ENCODE measurements around the gene RTP5. TPM values are rescaled to one million over a fixed set of nuclear protein-coding genes. Genes with fewer than 3 reads are reported as not detected.

RTP5 gene
- total and polyA plus RNA-seq, 2 of the 8 experiments (the other 6 are each of a cell fraction or from before 2014, with no cell fraction given): not detected

GRCh38 chr2:241866790-241867645 lies 2.5 kb upstream of the RTP5 start:
- no peak overlapping the region for H3K23ac ChIP-seq (ENCODE audit: insufficient read length)
- H3K23me2 ChIP-seq (ENCODE audit: low read depth, low read length): peaks cover 20% of the 10 kb centered on the region
- no peak overlapping the region for H3K4me3 ChIP-seq (ENCODE audit: extremely low read depth in 1 of 4, insufficient read depth in 2 of 4, low read depth in 3 of 4, low read length in 4 of 4)
- no peak overlapping the region for H2BK5ac ChIP-seq (ENCODE audit: low read depth, low read length)
- H4K91ac ChIP-seq (replicated peaks; ENCODE audit: insufficient read length, low read length): peak overlapping the region; percentile 3
- no peaks in the 10 kb centered on the region; a peak in 1 of 8 replicates for H3K36me3 ChIP-seq (ENCODE audit: control insufficient read depth in 2 of 4, insufficient read depth in 4 of 4, low read length in 3 of 4)
- no peak for FAIRE-seq
- no peak overlapping the region for H4K5ac ChIP-seq (ENCODE audit: insufficient read length, low read depth, low read length)
- CTCF ChIA-PET (ENCODE audit: partially characterized antibody): interaction anchor here (0.7 to 3.8 kb wide), 8 partner anchors 9 to 221 kb away, joined by 3 to 23 read pairs (median 4); partner anchors contain the start of gene D2HGDH
- H3K4ac ChIP-seq (replicated peaks; ENCODE audit: insufficient read length, low read depth, low read length): no peak overlapping the region
- peaks cover 0 to 20% of the 10 kb centered on the region in 2 experiments for H4K20me1 ChIP-seq (replicated peaks in 1 of 2; ENCODE audit: control insufficient read depth in 1 of 2, insufficient read depth in 2 of 2, low read length in 2 of 2)
- peak overlapping the region; percentile 68; the same call in 1 of the 2 replicates for H2BK15ac ChIP-seq (ENCODE audit: low read length)
- no peak overlapping the region for H2BK120ac ChIP-seq (replicated peaks; ENCODE audit: low read depth, low read length)
- no peak for DNase-seq (ENCODE audit: low read depth in 1 of 2, low spot score in 2 of 2)
- no peak overlapping the region for H3K18ac ChIP-seq (ENCODE audit: extremely low read depth, low read length)
- POLR2A ChIA-PET (ENCODE audit: partially characterized antibody): interaction anchor here (0.5 to 1.0 kb wide), 3 partner anchors 62 to 169 kb away, joined by 4 read pairs; no protein-coding TSS in a partner anchor
- no peak overlapping the region for H3K14ac ChIP-seq (ENCODE audit: insufficient read length)
- no peak overlapping the region for H2AFZ ChIP-seq (ENCODE audit: low read length)
- WGBS, 2 experiments (ENCODE audit: extremely low coverage in 1 of 2, insufficient coverage in 1 of 2, insufficient read length in 1 of 2, insufficient replicate concordance in 2 of 2, low coverage in 1 of 2, low lambda C conversion rate in 2 of 2, missing lambda C conversion rate in 1 of 2): 79% methylated on average over 28 of the region's 33 CpGs; no CpG with 5 or more reads in 1 of the 2 experiments
- H2BK20ac ChIP-seq (ENCODE audit: low read length): 0 out of 2 replicates have a peak overlapping the region, but pooled peaks have one; percentile 44
- H3K9ac ChIP-seq (replicated peaks in 1 of 4; ENCODE audit: extremely low read depth in 1 of 4, low read depth in 3 of 4, low read length in 3 of 4): no peak overlapping the region; a peak in 1 of 7 replicates
- no peaks in the 10 kb centered on the region for H3K79me2 ChIP-seq (ENCODE audit: control insufficient read depth in 1 of 2, insufficient read depth in 2 of 2, low read length in 2 of 2)
- no peak overlapping the region; the same call in 1 of the 2 replicates for H4K8ac ChIP-seq (ENCODE audit: extremely low read depth, insufficient read depth, low read length)
- no peak overlapping the region for H3K56ac ChIP-seq (replicated peaks; ENCODE audit: insufficient read length, low read depth, low read length)
- H3K79me1 ChIP-seq (ENCODE audit: low read depth, low read length): peaks cover 4% of the 10 kb centered on the region; the same call in 1 of the 2 replicates
- no peak for TF ChIP-seq SAP30 (IDR thresholded peaks at IDR 0.05; ENCODE audit: insufficient read depth, insufficient replicate concordance, low read length)
- TF ChIP-seq TBP (IDR thresholded peaks at IDR 0.05; ENCODE audit: low read depth, low read length): no peak
- no peak for TF ChIP-seq EZH2 (IDR thresholded peaks at IDR 0.05; ENCODE audit: low read depth, low read length, severe bottlenecking)
- no peak for TF ChIP-seq POU5F1 (IDR thresholded peaks at IDR 0.05; ENCODE audit: low read depth, low read length)
- no peak overlapping the region for H3K4me2 ChIP-seq (ENCODE audit: insufficient read depth in 1 of 2, low read depth in 2 of 2, low read length in 2 of 2)
- H3K27ac ChIP-seq (ENCODE audit: low read depth, low read length): no peak overlapping the region
- peaks cover 0 to 10% (median 3%) of the 10 kb centered on the region in 4 experiments; a peak in 5 of 7 replicates for H3K4me1 ChIP-seq (replicated peaks in 1 of 4; ENCODE audit: control insufficient read depth in 3 of 4, insufficient read depth in 4 of 4, low read length in 3 of 4)
- peaks cover 0 to 16% (median 0%) of the 10 kb centered on the region in 4 experiments; a peak in 3 of 7 replicates for H3K27me3 ChIP-seq (replicated peaks in 1 of 4; ENCODE audit: control insufficient read depth in 3 of 4, extremely low read depth in 1 of 4, insufficient read depth in 3 of 4, low read length in 3 of 4)
- peak overlapping the region; percentile 84; the same call in 1 of the 2 replicates for H2BK12ac ChIP-seq (ENCODE audit: low read depth, low read length)
- no peaks in the 10 kb centered on the region for H3K9me3 ChIP-seq (ENCODE audit: insufficient read depth in 2 of 2, low read depth in 1 of 2, low read length in 1 of 2)
- H2AK5ac ChIP-seq (ENCODE audit: low read depth, low read length): no peak overlapping the region
